Mesenteric fat pad (tissue), 1 donor: ENCODE data around the gene EIPR1. TPM values are rescaled to one million over a fixed set of nuclear protein-coding genes. Genes with fewer than 3 reads are reported as not detected.

Source experiments
- DNase-seq: peaks from one replicate; pipeline ENCODE4 v3.0.0-alpha.2; 2020; ENCODE audit warnings: low spot score
- total RNA-seq: library from RNA; stranded (reverse); fragmentation: NEBNext Ultra II Directional; extraction: Animal tissue kit (Norgen Biotek cat#: 25700); gene quantifications from one replicate; pipeline ENCODE4 v1.2.1, GENCODE V29; 2021
- donor health status: DM: yes; HTN: yes; CAD: no.

Gene EIPR1
- total RNA-seq, 1 donor from 2014 or later: 16.3 TPM

GRCh38 chr2:3309496-3310355, 67.9 kb downstream of the EIPR1 start:
- no peak for DNase-seq

DNA sequence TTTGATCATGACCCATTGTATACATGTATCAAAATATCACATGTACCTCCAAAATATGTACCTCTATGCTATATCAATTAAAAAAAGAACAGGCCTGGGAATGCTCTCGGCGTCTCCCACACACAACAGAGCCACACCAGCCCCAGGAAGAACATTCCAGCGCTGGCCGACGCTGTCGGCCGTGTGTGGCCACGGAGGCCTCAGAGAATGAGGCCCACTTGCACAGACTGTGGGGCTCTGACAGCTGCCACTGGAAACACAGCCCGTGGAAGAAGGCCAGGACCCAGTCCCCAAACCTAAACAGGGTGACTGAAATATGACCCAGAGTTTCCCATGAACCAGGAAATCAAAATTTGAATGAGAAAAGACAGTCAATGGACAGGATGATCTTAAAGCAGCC, 69.7 kb downstream of the EIPR1 start:
- DNase-seq: no peak

- no peak for DNase-seq
These were observed 70.4 kb downstream of the EIPR1 start for GRCh38 chr2:3307236-3307635.

- DNase-seq: no peak
These were observed 71.7 kb downstream of the EIPR1 start for GRCh38 chr2:3305952-3306351.

GRCh38 chr2:3305431-3305830, 72.2 kb downstream of the EIPR1 start:
- no peak for DNase-seq

- peak; percentile 94 for DNase-seq
These were observed 73.8 kb downstream of the EIPR1 start for GRCh38 chr2:3303583-3304406.

DNA sequence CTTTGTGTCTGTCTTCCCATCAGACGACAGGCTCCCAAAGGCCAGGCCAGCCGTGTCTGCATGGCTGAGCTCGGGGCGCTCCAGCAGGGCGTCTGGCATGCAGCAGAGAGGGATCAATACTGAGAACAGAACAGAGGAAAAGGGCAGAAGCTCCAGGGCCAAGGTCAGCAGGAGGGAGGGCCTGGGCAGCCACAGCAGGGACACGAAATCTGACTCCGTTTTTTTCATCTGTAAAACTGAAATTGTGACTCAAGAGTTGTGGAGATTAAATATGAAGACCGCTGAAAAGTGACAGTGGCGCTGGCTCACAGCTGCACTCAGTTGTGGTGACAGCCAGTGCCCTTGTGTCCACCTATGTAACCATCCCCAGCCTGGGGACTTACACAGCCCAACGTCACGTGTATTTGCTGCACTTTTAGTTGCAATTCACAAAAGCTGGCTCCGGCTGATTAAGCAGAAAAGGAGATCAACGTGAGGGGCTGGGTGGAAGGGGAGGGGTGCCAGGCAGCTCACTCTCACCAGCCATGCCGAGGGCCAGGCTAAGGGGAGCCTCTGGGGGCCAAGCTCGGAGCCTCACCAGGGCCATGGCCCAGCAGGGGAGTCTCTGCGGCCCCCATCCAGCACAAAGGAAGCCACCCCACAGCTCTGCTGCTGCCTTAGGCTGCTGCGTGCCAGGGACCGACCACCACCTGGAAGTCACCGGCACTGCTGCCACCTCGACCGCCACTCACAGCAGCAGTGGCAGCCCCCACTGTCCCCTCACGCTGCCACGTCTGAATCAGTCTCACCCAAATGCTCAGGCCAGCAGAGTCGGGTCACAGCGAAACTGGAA, 74.7 kb downstream of the EIPR1 start:
- no peak for DNase-seq

- DNase-seq: no peak
These were observed 75.2 kb downstream of the EIPR1 start for GRCh38 chr2:3302421-3302750.

- DNase-seq: no peak
These were observed 76.6 kb downstream of the EIPR1 start for GRCh38 chr2:3301001-3301400.

DNA sequence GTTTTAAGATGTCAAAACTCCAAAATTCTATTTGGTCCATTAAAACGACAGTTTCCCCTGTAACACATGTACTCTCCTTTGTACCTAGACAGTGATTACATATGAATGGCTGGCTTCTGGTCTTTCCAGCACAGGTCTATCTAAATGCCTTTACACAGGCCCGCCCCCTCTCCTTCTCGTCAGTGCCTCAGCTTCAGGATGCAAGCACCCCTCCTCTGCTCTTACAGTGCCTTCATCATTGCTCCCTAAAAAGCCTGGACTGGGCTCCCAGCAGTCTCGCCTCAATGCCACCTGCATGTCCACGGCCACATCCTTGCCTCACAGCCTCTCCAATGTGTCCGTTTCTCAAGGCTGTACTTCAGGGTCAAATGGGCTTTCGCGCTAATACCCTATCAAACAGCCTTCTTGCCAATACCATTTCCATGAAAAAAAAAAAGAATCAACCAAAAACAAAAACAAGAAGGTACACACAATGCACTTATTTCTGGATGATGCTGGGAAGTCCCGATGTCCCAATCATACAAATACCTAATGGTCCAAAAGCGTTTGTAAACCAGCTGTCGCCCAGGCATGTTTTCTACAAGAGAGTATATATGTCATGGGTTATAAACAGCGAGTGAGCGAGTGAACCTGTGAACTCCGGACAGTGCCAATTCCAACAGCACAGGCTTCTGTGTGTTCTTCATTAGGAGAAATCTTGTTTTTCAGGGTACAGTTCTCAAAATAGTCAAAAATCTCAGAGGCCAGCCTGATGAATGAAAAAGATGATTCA, 77.2 kb downstream of the EIPR1 start:
- no peak for DNase-seq

DNA sequence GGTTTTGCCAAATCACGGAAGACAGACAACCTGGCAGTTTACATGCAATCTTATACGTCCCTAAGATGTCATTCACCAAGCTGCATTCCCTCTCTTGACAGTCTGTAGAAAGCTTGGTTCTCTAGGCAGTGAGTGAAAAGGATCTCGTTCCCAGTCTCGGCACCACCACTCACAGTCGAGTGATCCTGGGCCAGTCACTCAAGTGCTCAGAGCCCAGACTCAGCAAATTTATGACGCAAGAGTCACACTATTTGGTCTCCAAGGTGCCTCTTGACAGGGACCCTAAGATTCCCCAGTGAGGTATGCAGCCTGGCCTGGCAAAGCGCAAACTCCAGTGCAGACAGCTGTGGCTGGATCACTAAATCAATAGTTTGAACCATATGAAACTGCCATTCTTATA, 77.9 kb downstream of the EIPR1 start:
- peak; percentile 41 for DNase-seq

DNA sequence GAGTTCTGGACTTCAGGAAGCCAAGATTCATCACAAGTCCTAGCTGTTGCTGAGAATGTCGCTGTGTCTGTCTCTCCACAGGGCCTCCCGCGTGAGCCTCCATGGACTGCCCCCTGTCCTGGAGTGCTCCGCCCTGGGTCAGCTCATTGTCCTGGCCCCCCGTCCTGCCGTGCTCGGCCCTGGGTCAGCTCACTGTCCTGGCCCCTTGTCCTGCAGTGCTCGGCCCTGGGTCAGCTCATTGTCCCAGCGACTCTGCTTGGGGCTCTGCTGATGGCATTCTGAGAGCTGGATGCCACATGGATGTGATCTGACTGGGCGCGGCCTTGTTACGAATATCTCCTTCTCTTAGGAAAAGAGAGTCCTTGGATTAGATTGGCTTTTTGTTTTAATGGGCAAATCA, 78.5 kb downstream of the EIPR1 start:
- peak; percentile 82 for DNase-seq

DNA sequence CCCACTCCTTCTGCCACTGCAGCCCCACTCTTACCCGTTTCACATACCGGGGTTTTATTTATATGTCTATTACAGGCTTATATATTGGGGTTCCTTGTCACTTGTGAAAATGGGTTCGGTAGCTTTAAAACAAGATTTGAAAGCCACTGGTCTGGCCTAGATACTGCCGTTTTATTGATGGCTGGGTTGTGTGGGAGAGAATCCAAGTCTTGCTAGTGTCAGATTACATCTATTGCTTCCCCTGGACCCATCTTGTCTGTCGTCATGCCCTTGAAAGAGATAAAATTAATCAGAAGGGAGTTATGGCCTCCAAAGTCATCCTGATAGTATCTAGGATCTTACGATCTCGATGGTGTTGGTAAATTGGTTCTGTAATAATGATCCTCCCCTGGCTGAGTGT, 79.4 kb downstream of the EIPR1 start:
- DNase-seq: no peak

DNA sequence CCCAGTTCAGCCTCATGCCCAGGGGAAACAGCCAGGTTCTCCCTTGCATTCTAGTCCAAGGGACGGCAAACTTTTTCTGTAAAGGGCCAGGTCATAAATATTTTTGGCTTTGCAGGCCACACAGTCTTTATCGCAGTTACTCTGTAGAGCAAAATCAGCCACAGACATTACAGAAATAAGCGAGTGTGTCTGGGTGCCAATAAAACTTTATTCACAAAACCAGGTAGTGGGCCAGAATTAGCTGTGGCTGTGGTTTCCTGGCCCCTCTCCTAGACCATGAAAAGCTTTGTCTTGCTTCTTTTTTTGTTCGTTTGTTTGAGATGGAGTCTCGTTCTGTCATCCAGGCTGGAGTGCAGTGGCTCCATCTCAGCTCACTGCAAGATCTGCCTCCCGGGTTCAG, 80.1 kb downstream of the EIPR1 start:
- no peak for DNase-seq

DNA sequence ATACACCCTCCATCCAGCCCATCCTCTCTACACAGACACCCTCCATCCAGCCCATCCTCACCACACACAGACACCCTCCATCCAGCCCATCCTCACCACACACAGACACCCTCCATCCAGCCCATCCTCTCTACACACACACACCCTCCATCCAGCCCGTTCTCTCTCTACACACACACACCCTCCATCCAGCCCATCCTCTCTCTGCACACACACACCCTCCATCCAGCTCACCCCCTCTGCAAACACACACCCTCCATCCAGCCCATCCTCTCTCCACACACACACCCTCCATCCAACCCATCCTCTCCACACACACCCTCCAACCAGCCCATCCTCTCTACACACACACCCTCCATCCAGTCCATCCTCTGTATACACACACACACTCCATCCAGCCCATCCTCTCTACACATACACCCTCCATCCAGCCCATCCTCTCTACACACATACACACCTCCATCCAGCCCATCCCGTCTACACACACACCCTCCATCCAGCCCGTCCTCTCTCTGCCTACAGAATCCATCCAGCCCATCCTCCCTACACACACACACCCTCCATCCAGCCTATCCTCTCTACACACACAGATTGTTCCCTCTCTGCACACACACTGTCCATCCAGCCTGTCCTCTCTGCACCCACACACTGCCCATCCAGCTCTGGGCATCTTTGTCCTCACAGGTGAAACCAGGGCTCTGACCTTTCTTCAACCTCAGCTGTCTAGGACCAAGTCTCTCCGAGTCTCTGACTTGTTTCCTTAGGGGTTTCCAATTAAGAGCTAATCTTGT, 81.2 kb downstream of the EIPR1 start:
- peak; percentile 74 for DNase-seq

GRCh38 chr2:3294493-3294892, 83.1 kb downstream of the EIPR1 start:
- DNase-seq: peak; percentile 53

DNA sequence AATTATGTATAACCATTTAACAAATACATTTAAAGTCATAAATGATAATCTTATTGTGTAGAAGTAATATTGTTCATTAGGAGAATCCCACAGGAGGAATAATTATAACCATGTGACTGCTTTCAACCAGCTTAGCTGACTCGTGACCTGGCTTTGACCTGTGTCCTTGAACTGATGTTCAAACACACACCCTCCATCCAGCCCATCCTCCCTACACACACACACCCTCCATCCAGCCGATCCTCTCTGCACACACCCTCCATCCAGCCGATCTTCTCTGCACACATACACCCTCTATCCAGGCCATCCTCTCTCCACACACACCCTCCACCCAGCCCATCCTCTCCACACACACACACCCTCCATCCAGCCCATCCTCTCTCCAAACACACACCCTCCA, 83.5 kb downstream of the EIPR1 start:
- no peak for DNase-seq

DNA sequence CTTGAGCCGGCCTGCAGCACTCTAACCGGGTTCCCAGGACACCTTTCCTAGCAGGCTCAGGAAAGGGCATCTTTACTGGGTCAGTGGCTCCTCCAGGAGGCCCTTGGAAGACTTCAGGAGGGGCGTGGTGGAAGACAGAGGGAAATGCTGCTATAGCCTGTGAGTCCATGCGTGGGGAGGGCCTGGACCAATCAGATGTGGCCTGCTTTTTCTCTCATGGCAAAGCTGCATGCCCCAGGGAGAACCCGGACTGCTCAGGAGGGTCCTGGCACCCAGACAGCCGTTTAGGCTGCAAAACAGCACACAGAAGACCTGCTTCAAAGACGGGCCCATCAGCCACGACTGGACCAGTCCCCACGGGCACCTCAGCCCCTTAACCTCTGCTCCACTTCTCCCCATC, 84.4 kb downstream of the EIPR1 start:
- peak; percentile 85 for DNase-seq

DNA sequence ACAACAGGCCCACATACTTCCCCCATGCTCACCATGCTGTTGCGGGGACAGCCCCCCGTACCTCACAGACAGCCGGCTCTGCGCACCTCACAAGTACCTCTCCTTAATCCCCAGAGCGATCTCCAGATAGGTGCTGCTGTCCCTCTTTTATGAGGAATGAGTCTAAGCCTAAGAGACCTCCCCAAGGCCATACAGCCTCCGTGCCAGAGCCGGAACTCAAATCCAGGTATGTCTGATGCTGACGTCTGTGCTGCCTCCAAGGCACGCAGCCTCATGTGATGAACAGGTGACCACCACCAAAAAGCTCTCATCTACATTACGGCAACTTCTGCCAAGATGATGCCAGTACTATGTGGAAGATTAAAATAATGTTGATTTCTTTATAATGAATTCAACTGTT, 85.2 kb downstream of the EIPR1 start:
- peak; percentile 55 for DNase-seq

GRCh38 chr2:3291750-3292149, 85.9 kb downstream of the EIPR1 start:
- peak; percentile 49 for DNase-seq
